Endodermal cell (in vitro differentiated cells): ENCODE results near the gene KCNA2. TPM values are rescaled to one million over a fixed set of nuclear protein-coding genes. Genes with fewer than 3 reads are reported as not detected.

Experiments
- DNase-seq: peaks from one replicate; pipeline ENCODE4 v3.0.0-alpha.2; 2017
- H3K27ac ChIP-seq: 2 replicates; pipeline ENCODE4 v1.5.1; 2013; ENCODE audit warnings: mild to moderate bottlenecking, low read depth, low read length, moderate library complexity
- H3K27me3 ChIP-seq: 2 replicates; pipeline ENCODE4 v1.6.1; 2013; ENCODE audit warnings: mild to moderate bottlenecking, low read length, moderate library complexity; ENCODE audit not compliant: insufficient read depth, control insufficient read depth, poor library complexity, severe bottlenecking
- H3K36me3 ChIP-seq: 2 replicates; pipeline ENCODE4 v1.7.0; 2013; ENCODE audit warnings: mild to moderate bottlenecking, low read length, moderate library complexity; ENCODE audit not compliant: control insufficient read depth, insufficient read depth
- H3K4me1 ChIP-seq: one replicate; pipeline ENCODE4 v1.7.0; 2013; ENCODE audit warnings: low read length; ENCODE audit not compliant: control insufficient read depth, insufficient read depth
- H3K4me3 ChIP-seq: 2 replicates; pipeline ENCODE4 v1.5.1; 2013; ENCODE audit warnings: mild to moderate bottlenecking, low read length, moderate library complexity
- H3K9ac ChIP-seq: 2 replicates; pipeline ENCODE4 v1.6.1; 2013; ENCODE audit warnings: mild to moderate bottlenecking, low read length, moderate library complexity; ENCODE audit not compliant: poor library complexity, severe bottlenecking; ENCODE audit errors: extremely low read depth
- H3K9me3 ChIP-seq: 2 replicates; pipeline ENCODE4 v1.6.1; 2013; ENCODE audit warnings: mild to moderate bottlenecking, low read length, moderate library complexity; ENCODE audit not compliant: control insufficient read depth
- H3K27ac Mint-ChIP-seq: 2 replicates; pipeline ENCODE4 v1.8.0; 2020; ENCODE audit warnings: mixed read lengths
- H3K27me3 Mint-ChIP-seq: 2 replicates; pipeline ENCODE4 v1.8.0; 2021; ENCODE audit warnings: mild to moderate bottlenecking, mixed read lengths; ENCODE audit not compliant: insufficient read depth
- H3K36me3 Mint-ChIP-seq: 2 replicates; pipeline ENCODE4 v1.8.0; 2020; ENCODE audit warnings: low read depth, mixed read lengths
- H3K4me1 Mint-ChIP-seq: 2 replicates; pipeline ENCODE4 v1.8.0; 2020; ENCODE audit warnings: mixed read lengths
- H3K4me3 Mint-ChIP-seq: 2 replicates; pipeline ENCODE4 v1.8.0; 2020; ENCODE audit warnings: mild to moderate bottlenecking, moderate library complexity, mixed read lengths
- H3K9me3 Mint-ChIP-seq: 2 replicates; pipeline ENCODE4 v1.8.0; 2020; ENCODE audit warnings: mild to moderate bottlenecking, mixed read lengths
- WGBS, 2 experiments: methylation state at CpG; one replicate each; pipeline versions ENCODE4 v1.1.5 to v1.1.7; 2013; ENCODE audit warnings: missing lambda C conversion rate in 2 of 2, mixed read lengths in 1 of 2; ENCODE audit not compliant: insufficient coverage in 1 of 2, insufficient read length in 1 of 2; 5-methylcytosine and 5-hydroxymethylcytosine counted together
- total RNA-seq, 2 donors: library from RNA; stranded (reverse); fragmentation: NEBNext Ultra II Directional in 1 of 2; extraction: Animal tissue kit (Norgen Biotek cat#: 25700) in 1 of 2; gene quantifications; 2 replicates in 1 of 2; 3 replicates in 1 of 2; pipeline ENCODE4 v1.2.1, GENCODE V29; 2021
- TF ChIP-seq, protein P1 (sequence below): fragments of 200-600 bp; sonication (generic); conservative IDR thresholded peaks from 2 replicates; pipeline ENCODE4 v1.5.0; 2021; ENCODE audit warnings: antibody characterized with exemption, mild to moderate bottlenecking

The KCNA2 gene
- total RNA-seq, 2 donors from 2014 or later = 0.11 to 0.57 TPM

DNA sequence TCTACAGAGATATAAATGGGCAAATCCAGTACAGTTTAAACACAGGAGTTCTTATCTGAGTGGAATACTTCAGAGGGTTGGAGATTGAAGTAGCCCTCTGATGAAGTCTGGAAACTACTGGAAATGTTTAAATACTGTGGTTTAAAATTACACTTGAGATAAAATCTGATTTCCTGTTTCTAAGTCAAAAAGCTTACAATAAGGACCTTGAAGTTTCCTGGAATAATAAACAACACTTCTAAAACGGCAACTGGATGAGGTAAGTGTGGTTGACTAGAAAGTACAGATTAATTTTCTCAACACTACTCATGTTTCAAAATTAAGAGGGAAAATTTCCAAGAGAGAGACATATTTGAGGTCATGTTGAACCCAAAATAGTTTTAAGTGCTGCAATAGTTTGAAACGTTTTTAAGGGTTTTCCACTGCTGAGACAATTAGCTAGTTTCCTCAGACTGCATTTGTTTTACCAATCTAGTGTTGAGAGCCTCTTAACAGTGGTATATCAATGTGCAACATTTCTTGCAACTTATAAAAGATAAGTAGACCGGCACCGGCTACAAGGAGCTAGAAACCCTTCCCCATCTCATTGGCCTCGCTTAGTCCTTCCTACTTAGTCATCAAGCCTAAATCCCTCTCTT lies 41.2 kb upstream of the KCNA2 start:
- no peaks in the 10 kb centered on the region for H3K9me3 ChIP-seq
- H3K4me1 ChIP-seq = no peaks in the 10 kb centered on the region
- DNase-seq = no peak
- H3K9me3 Mint-ChIP-seq = no peaks in the 10 kb centered on the region
- no peak overlapping the region for H3K27ac ChIP-seq
- no peak overlapping the region for H3K9ac ChIP-seq
- H3K27ac Mint-ChIP-seq = no peak overlapping the region
- no peak overlapping the region for H3K4me3 Mint-ChIP-seq
- no peaks in the 10 kb centered on the region for H3K36me3 ChIP-seq
- TF ChIP-seq, protein P1, sequence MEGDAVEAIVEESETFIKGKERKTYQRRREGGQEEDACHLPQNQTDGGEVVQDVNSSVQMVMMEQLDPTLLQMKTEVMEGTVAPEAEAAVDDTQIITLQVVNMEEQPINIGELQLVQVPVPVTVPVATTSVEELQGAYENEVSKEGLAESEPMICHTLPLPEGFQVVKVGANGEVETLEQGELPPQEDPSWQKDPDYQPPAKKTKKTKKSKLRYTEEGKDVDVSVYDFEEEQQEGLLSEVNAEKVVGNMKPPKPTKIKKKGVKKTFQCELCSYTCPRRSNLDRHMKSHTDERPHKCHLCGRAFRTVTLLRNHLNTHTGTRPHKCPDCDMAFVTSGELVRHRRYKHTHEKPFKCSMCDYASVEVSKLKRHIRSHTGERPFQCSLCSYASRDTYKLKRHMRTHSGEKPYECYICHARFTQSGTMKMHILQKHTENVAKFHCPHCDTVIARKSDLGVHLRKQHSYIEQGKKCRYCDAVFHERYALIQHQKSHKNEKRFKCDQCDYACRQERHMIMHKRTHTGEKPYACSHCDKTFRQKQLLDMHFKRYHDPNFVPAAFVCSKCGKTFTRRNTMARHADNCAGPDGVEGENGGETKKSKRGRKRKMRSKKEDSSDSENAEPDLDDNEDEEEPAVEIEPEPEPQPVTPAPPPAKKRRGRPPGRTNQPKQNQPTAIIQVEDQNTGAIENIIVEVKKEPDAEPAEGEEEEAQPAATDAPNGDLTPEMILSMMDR = no peak
- no peaks in the 10 kb centered on the region for H3K4me1 Mint-ChIP-seq
- H3K36me3 Mint-ChIP-seq = no peaks in the 10 kb centered on the region
- peaks cover 10% of the 10 kb centered on the region for H3K27me3 ChIP-seq
- H3K4me3 ChIP-seq = no peak overlapping the region
- H3K27me3 Mint-ChIP-seq = no peaks in the 10 kb centered on the region
- WGBS, 2 experiments = 81 to 92% methylated on average over 4 of the region's 5 CpGs

- no peaks in the 10 kb centered on the region for H3K36me3 ChIP-seq
- no peak overlapping the region for H3K4me3 ChIP-seq
- Mint-ChIP-seq H3K4me1 (no peaks in the 10 kb centered on the region), H3K27ac (no peak overlapping the region), H3K9me3 (no peaks in the 10 kb centered on the region), H3K27me3 (peaks cover 5% of the 10 kb centered on the region), H3K4me3 (no peak overlapping the region), H3K36me3 (no peaks in the 10 kb centered on the region)
- 96 to 98% methylated on average over 4 of the region's 4 CpGs for WGBS, 2 experiments
- H3K4me1 ChIP-seq = no peaks in the 10 kb centered on the region
- peaks cover 10% of the 10 kb centered on the region for H3K27me3 ChIP-seq
- no peaks in the 10 kb centered on the region for H3K9me3 ChIP-seq
- DNase-seq = no peak
- no peak overlapping the region for H3K9ac ChIP-seq
- H3K27ac ChIP-seq = no peak overlapping the region
- TF ChIP-seq, protein P1 = no peak
Measured at GRCh38 chr1:110645821-110646735, 39.9 kb upstream of the KCNA2 start.

GRCh38 chr1:110645211-110645610 lies 39.1 kb upstream of the KCNA2 start:
- TF ChIP-seq, protein P1 = no peak
- H3K27ac Mint-ChIP-seq = no peak overlapping the region
- peaks cover 9% of the 10 kb centered on the region for H3K27me3 Mint-ChIP-seq
- H3K9me3 Mint-ChIP-seq = no peaks in the 10 kb centered on the region
- Histone ChIP-seq H3K36me3 (no peaks in the 10 kb centered on the region), H3K4me3 (no peak overlapping the region), H3K27me3 (peaks cover 15% of the 10 kb centered on the region), H3K27ac (no peak overlapping the region), H3K9ac (no peak overlapping the region), H3K4me1 (no peaks in the 10 kb centered on the region), H3K9me3 (no peaks in the 10 kb centered on the region)
- no peaks in the 10 kb centered on the region for H3K36me3 Mint-ChIP-seq
- H3K4me1 Mint-ChIP-seq = no peaks in the 10 kb centered on the region
- H3K4me3 Mint-ChIP-seq = no peak overlapping the region
- no peak for DNase-seq
